Endothelial cell of umbilical vein (primary cell): ENCODE data around the gene CFAP46. TPM values are rescaled to one million over a fixed set of nuclear protein-coding genes. Genes with fewer than 3 reads are reported as not detected.

Experiments
- BruUV-seq: library from RNA; stranded (reverse); fragments of 400-500 nt; replicated peaks from 2 replicates; lab custom pipeline; 2021; lab: Mats Ljungman, UMichigan
- CTCF ChIA-PET: fragments of 300-600, 350-600 bp; sonication (Branson Sonifier 250); formaldehyde crosslinking; loops from one replicate; lab custom pipeline; 2021; ENCODE audit warnings: antibody characterized with exemption, inconsistent platforms; lab: Charles Lee
- POLR2A ChIA-PET: fragments of 300-600, 350-600 bp; sonication (Branson Sonifier 250); formaldehyde crosslinking; loops from one replicate; lab custom pipeline; 2021; ENCODE audit warnings: antibody characterized with exemption, inconsistent platforms; lab: Charles Lee
- DNase-seq: peaks from one replicate; pipeline ENCODE4 v3.0.0-alpha.2; 2011; ENCODE audit warnings: low read depth, low spot score
- FAIRE-seq: peaks from 2 replicates; lab custom pipeline; 2011; peaks lifted over from hg19 to GRCh38; lab: Jason Lieb, UNC
- H2AFZ ChIP-seq: 2 replicates; pipeline ENCODE4 v1.6.0; 2012; ENCODE audit warnings: low read depth, low read length, control low read depth, inconsistent platforms
- H3K27ac ChIP-seq: 2 replicates; pipeline ENCODE4 v1.5.1; 2011; ENCODE audit warnings: low read depth, mild to moderate bottlenecking, control low read depth, low read length, moderate library complexity; ENCODE audit not compliant: insufficient read depth
- H3K27me3 ChIP-seq, 2 experiments: 2 replicates each; pipeline versions ENCODE4 v1.6.0 to v1.6.1; 2011; ENCODE audit warnings: low read length in 2 of 2, mixed read lengths in 1 of 2; ENCODE audit not compliant: control insufficient read depth in 2 of 2, insufficient read depth in 2 of 2
- H3K36me3 ChIP-seq, 2 experiments: 2 replicates in 1 of 2; 3 replicates in 1 of 2; pipeline ENCODE4 v1.5.1; 2011; ENCODE audit warnings: low read length in 2 of 2, mild to moderate bottlenecking in 1 of 2, moderate library complexity in 1 of 2; ENCODE audit not compliant: control insufficient read depth in 2 of 2, insufficient read depth in 2 of 2; ENCODE audit errors: extremely low read depth in 1 of 2
- H3K4me1 ChIP-seq: 3 replicates; pipeline ENCODE4 v1.5.1; 2011; ENCODE audit warnings: mild to moderate bottlenecking, low read length; ENCODE audit not compliant: control insufficient read depth, insufficient read depth; ENCODE audit errors: extremely low read depth
- H3K4me2 ChIP-seq: 2 replicates; pipeline ENCODE4 v1.6.1; 2011; ENCODE audit warnings: low read length, control low read depth, mixed read lengths; ENCODE audit not compliant: insufficient read depth
- H3K4me3 ChIP-seq, 3 experiments: fragments of 200-600 bp in 1 of 3; sonication (generic), shearing (Covaris generic) in 1 of 3; replicated peaks in 1 of 3; 2 replicates each; pipeline ENCODE4 v1.5.1; 2011 to 2016; ENCODE audit warnings: control low read depth in 3 of 3, low read length in 3 of 3, mild to moderate bottlenecking in 2 of 3, inconsistent platforms in 1 of 3, low read depth in 1 of 3, moderate library complexity in 1 of 3; ENCODE audit not compliant: insufficient read depth in 1 of 3
- H3K79me2 ChIP-seq: 2 replicates; pipeline ENCODE4 v1.6.0; 2012; ENCODE audit warnings: low read length, inconsistent platforms; ENCODE audit not compliant: control insufficient read depth, insufficient read depth
- H3K9ac ChIP-seq: replicated peaks from 2 replicates; pipeline ENCODE3; 2011; ENCODE audit warnings: low read length, control low read depth; ENCODE audit not compliant: insufficient read depth; ENCODE audit errors: extremely low read depth
- H3K9me1 ChIP-seq: replicated peaks from 3 replicates; pipeline ENCODE4 v1.6.0; 2011; ENCODE audit warnings: mild to moderate bottlenecking, low read length; ENCODE audit not compliant: control insufficient read depth, insufficient read depth; ENCODE audit errors: extremely low read depth
- H3K9me3 ChIP-seq: replicated peaks from 2 replicates; pipeline ENCODE4 v1.5.1; 2012; ENCODE audit warnings: low read length, inconsistent platforms; ENCODE audit not compliant: control insufficient read depth, insufficient read depth
- H4K20me1 ChIP-seq: replicated peaks from 2 replicates; pipeline ENCODE3; 2011; ENCODE audit warnings: mild to moderate bottlenecking, low read length; ENCODE audit not compliant: control insufficient read depth, insufficient read depth; ENCODE audit errors: extremely low read depth
- CTCF ChIP-seq, 2 donors: IDR thresholded peaks; 1 replicate in 1 of 2; 2 replicates in 1 of 2; pipeline ENCODE4 v1.5.1; 2011; ENCODE audit warnings: low read length in 2 of 2, mild to moderate bottlenecking in 2 of 2, moderate library complexity in 2 of 2, control low read depth in 1 of 2, inconsistent platforms in 1 of 2, low read depth in 1 of 2; ENCODE audit not compliant: insufficient read depth in 1 of 2; ENCODE audit errors: extremely low read depth in 1 of 2
- EZH2 ChIP-seq: IDR thresholded peaks from 2 replicates; pipeline ENCODE4 v1.6.1; 2012; ENCODE audit warnings: borderline replicate concordance, low read depth, mild to moderate bottlenecking, moderate library complexity, low read length, inconsistent platforms; ENCODE audit not compliant: severe bottlenecking
- FOS ChIP-seq: IDR thresholded peaks from 2 replicates; pipeline ENCODE4 v1.6.1; 2011; ENCODE audit warnings: mild to moderate bottlenecking, low read length, moderate library complexity, borderline replicate concordance; ENCODE audit not compliant: insufficient read depth
- GATA2 ChIP-seq: IDR thresholded peaks from 2 replicates; pipeline ENCODE4 v1.7.0; 2011; ENCODE audit warnings: low read depth, mild to moderate bottlenecking, moderate library complexity, mixed read lengths, low read length; ENCODE audit not compliant: insufficient read length, insufficient read depth
- JUN ChIP-seq: IDR thresholded peaks from 2 replicates; pipeline ENCODE4 v1.6.1; 2011; ENCODE audit warnings: borderline replicate concordance, low read depth; ENCODE audit not compliant: insufficient read length, insufficient read depth
- MAX ChIP-seq: IDR thresholded peaks from 2 replicates; pipeline ENCODE4 v1.6.1; 2011; ENCODE audit not compliant: insufficient read depth, insufficient read length
- MYC ChIP-seq: IDR thresholded peaks from one replicate; pipeline ENCODE4 v1.6.1; 2011; ENCODE audit warnings: mild to moderate bottlenecking, low read depth, low read length
- POLR2A ChIP-seq: IDR thresholded peaks from 2 replicates; pipeline ENCODE4 v1.6.1; 2012; ENCODE audit warnings: low read depth, mild to moderate bottlenecking, control low read depth, low read length
- POLR2AphosphoS5 ChIP-seq: IDR thresholded peaks from 2 replicates; pipeline ENCODE4 v1.6.1; 2012; ENCODE audit warnings: low read depth, mild to moderate bottlenecking, control low read depth, low read length, moderate library complexity; ENCODE audit not compliant: insufficient read depth
- dilution Hi-C: fragments of 300-500 bp; cut with MboI; formaldehyde crosslinking; loops from one replicate; pipeline ENCODE4 v1.15.0; 2019; ENCODE audit warnings: low sequenced_read_pairs; ENCODE audit not compliant: extremely low pct_ligation_motif_present
- intact Hi-C: fragments of 100-400 bp; cut with micrococcal nuclease; formaldehyde crosslinking; loops from one replicate; pipeline ENCODE4 v1.10.0; 2022
- polyA plus RNA-seq, 4 experiments: library from polyadenylated mRNA; depleted of rRNA in 3 of 4; stranded (reverse) in 3 of 4; unstranded in 1 of 4; fragments of >200 nt; gene quantifications; 2 replicates each; pipeline versions ENCODE4 v1.2.1 to v1.2.3, GENCODE V29; 2011 to 2012; ENCODE audit warnings: missing spikeins in 1 of 4
- total RNA-seq: library from RNA; stranded (reverse); gene quantifications from 2 replicates; pipeline ENCODE4 v1.2.3, GENCODE V29; 2021

The CFAP46 gene
- total and polyA plus RNA-seq, 2 donors (not counting 3 experiments of a cell fraction or from before 2014, with no cell fraction given), result 0.75 to 0.98 TPM

GRCh38 chr10:132812520-132812919 lies 129.8 kb downstream of the CFAP46 start:
- Histone ChIP-seq H3K4me2 (no peak overlapping the region), H4K20me1 (no peaks in the 10 kb centered on the region), H3K9me3 (no peaks in the 10 kb centered on the region), H3K36me3 (no peaks in the 10 kb centered on the region), H3K9ac (no peak overlapping the region), H3K79me2 (no peaks in the 10 kb centered on the region), H3K27me3 (no peaks in the 10 kb centered on the region), H3K9me1 (no peaks in the 10 kb centered on the region), H3K4me3 (no peak overlapping the region), H3K4me1 (no peaks in the 10 kb centered on the region), H2AFZ (no peak overlapping the region), H3K27ac (no peak overlapping the region)
- dilution Hi-C loops (no loop called here), intact Hi-C loops (no loop called here)
- CTCF ChIA-PET, result no interaction called here
- POLR2A ChIA-PET, result no interaction called here
- no peak for FAIRE-seq
- no TSS peak for BruUV-seq
- TF ChIP-seq EZH2 (no peak), CTCF (IDR thresholded peaks at IDR 0.05; ENCODE audit: extremely low read depth in 1 of 2, insufficient read depth in 1 of 2, low read depth in 1 of 2, low read length in 2 of 2) (no peak), MYC (no peak), POLR2A (no peak), MAX (no peak), GATA2 (no peak), JUN (no peak), POLR2AphosphoS5 (no peak), FOS (no peak)
- DNase-seq, result no peak
